Endothelial cell of umbilical vein (primary cell): ENCODE results near the gene YTHDF1. TPM values are rescaled to one million over a fixed set of nuclear protein-coding genes. Genes with fewer than 3 reads are reported as not detected.

ENCODE experiments used
- BruUV-seq: library from RNA; stranded (reverse); fragments of 400-500 nt; replicated peaks from 2 replicates; lab custom pipeline; 2021; lab: Mats Ljungman, UMichigan
- CTCF ChIA-PET: fragments of 300-600, 350-600 bp; sonication (Branson Sonifier 250); formaldehyde crosslinking; loops from one replicate; lab custom pipeline; 2021; ENCODE audit warnings: antibody characterized with exemption, inconsistent platforms; lab: Charles Lee
- POLR2A ChIA-PET: fragments of 300-600, 350-600 bp; sonication (Branson Sonifier 250); formaldehyde crosslinking; loops from one replicate; lab custom pipeline; 2021; ENCODE audit warnings: antibody characterized with exemption, inconsistent platforms; lab: Charles Lee
- DNase-seq: peaks from one replicate; pipeline ENCODE4 v3.0.0-alpha.2; 2011; ENCODE audit warnings: low read depth, low spot score
- FAIRE-seq: peaks from 2 replicates; lab custom pipeline; 2011; peaks lifted over from hg19 to GRCh38; lab: Jason Lieb, UNC
- H2AFZ ChIP-seq: 2 replicates; pipeline ENCODE4 v1.6.0; 2012; ENCODE audit warnings: low read depth, low read length, control low read depth, inconsistent platforms
- H3K27ac ChIP-seq: 2 replicates; pipeline ENCODE4 v1.5.1; 2011; ENCODE audit warnings: low read depth, mild to moderate bottlenecking, control low read depth, low read length, moderate library complexity; ENCODE audit not compliant: insufficient read depth
- H3K27me3 ChIP-seq, 2 experiments: 2 replicates each; pipeline versions ENCODE4 v1.6.0 to v1.6.1; 2011; ENCODE audit warnings: low read length in 2 of 2, mixed read lengths in 1 of 2; ENCODE audit not compliant: control insufficient read depth in 2 of 2, insufficient read depth in 2 of 2
- H3K36me3 ChIP-seq, 2 experiments: 2 replicates in 1 of 2; 3 replicates in 1 of 2; pipeline ENCODE4 v1.5.1; 2011; ENCODE audit warnings: low read length in 2 of 2, mild to moderate bottlenecking in 1 of 2, moderate library complexity in 1 of 2; ENCODE audit not compliant: control insufficient read depth in 2 of 2, insufficient read depth in 2 of 2; ENCODE audit errors: extremely low read depth in 1 of 2
- H3K4me1 ChIP-seq: 3 replicates; pipeline ENCODE4 v1.5.1; 2011; ENCODE audit warnings: mild to moderate bottlenecking, low read length; ENCODE audit not compliant: control insufficient read depth, insufficient read depth; ENCODE audit errors: extremely low read depth
- H3K4me2 ChIP-seq: 2 replicates; pipeline ENCODE4 v1.6.1; 2011; ENCODE audit warnings: low read length, control low read depth, mixed read lengths; ENCODE audit not compliant: insufficient read depth
- H3K4me3 ChIP-seq, 3 experiments: fragments of 200-600 bp in 1 of 3; sonication (generic), shearing (Covaris generic) in 1 of 3; replicated peaks in 1 of 3; 2 replicates each; pipeline ENCODE4 v1.5.1; 2011 to 2016; ENCODE audit warnings: control low read depth in 3 of 3, low read length in 3 of 3, mild to moderate bottlenecking in 2 of 3, inconsistent platforms in 1 of 3, low read depth in 1 of 3, moderate library complexity in 1 of 3; ENCODE audit not compliant: insufficient read depth in 1 of 3
- H3K79me2 ChIP-seq: 2 replicates; pipeline ENCODE4 v1.6.0; 2012; ENCODE audit warnings: low read length, inconsistent platforms; ENCODE audit not compliant: control insufficient read depth, insufficient read depth
- H3K9ac ChIP-seq: replicated peaks from 2 replicates; pipeline ENCODE3; 2011; ENCODE audit warnings: low read length, control low read depth; ENCODE audit not compliant: insufficient read depth; ENCODE audit errors: extremely low read depth
- H3K9me1 ChIP-seq: replicated peaks from 3 replicates; pipeline ENCODE4 v1.6.0; 2011; ENCODE audit warnings: mild to moderate bottlenecking, low read length; ENCODE audit not compliant: control insufficient read depth, insufficient read depth; ENCODE audit errors: extremely low read depth
- H3K9me3 ChIP-seq: replicated peaks from 2 replicates; pipeline ENCODE4 v1.5.1; 2012; ENCODE audit warnings: low read length, inconsistent platforms; ENCODE audit not compliant: control insufficient read depth, insufficient read depth
- H4K20me1 ChIP-seq: replicated peaks from 2 replicates; pipeline ENCODE3; 2011; ENCODE audit warnings: mild to moderate bottlenecking, low read length; ENCODE audit not compliant: control insufficient read depth, insufficient read depth; ENCODE audit errors: extremely low read depth
- CTCF ChIP-seq, 2 donors: IDR thresholded peaks; 1 replicate in 1 of 2; 2 replicates in 1 of 2; pipeline ENCODE4 v1.5.1; 2011; ENCODE audit warnings: low read length in 2 of 2, mild to moderate bottlenecking in 2 of 2, moderate library complexity in 2 of 2, control low read depth in 1 of 2, inconsistent platforms in 1 of 2, low read depth in 1 of 2; ENCODE audit not compliant: insufficient read depth in 1 of 2; ENCODE audit errors: extremely low read depth in 1 of 2
- EZH2 ChIP-seq: IDR thresholded peaks from 2 replicates; pipeline ENCODE4 v1.6.1; 2012; ENCODE audit warnings: borderline replicate concordance, low read depth, mild to moderate bottlenecking, moderate library complexity, low read length, inconsistent platforms; ENCODE audit not compliant: severe bottlenecking
- FOS ChIP-seq: IDR thresholded peaks from 2 replicates; pipeline ENCODE4 v1.6.1; 2011; ENCODE audit warnings: mild to moderate bottlenecking, low read length, moderate library complexity, borderline replicate concordance; ENCODE audit not compliant: insufficient read depth
- GATA2 ChIP-seq: IDR thresholded peaks from 2 replicates; pipeline ENCODE4 v1.7.0; 2011; ENCODE audit warnings: low read depth, mild to moderate bottlenecking, moderate library complexity, mixed read lengths, low read length; ENCODE audit not compliant: insufficient read length, insufficient read depth
- JUN ChIP-seq: IDR thresholded peaks from 2 replicates; pipeline ENCODE4 v1.6.1; 2011; ENCODE audit warnings: borderline replicate concordance, low read depth; ENCODE audit not compliant: insufficient read length, insufficient read depth
- POLR2A ChIP-seq: IDR thresholded peaks from 2 replicates; pipeline ENCODE4 v1.6.1; 2012; ENCODE audit warnings: low read depth, mild to moderate bottlenecking, control low read depth, low read length
- POLR2AphosphoS5 ChIP-seq: IDR thresholded peaks from 2 replicates; pipeline ENCODE4 v1.6.1; 2012; ENCODE audit warnings: low read depth, mild to moderate bottlenecking, control low read depth, low read length, moderate library complexity; ENCODE audit not compliant: insufficient read depth
- dilution Hi-C: fragments of 300-500 bp; cut with MboI; formaldehyde crosslinking; loops from one replicate; pipeline ENCODE4 v1.15.0; 2019; ENCODE audit warnings: low sequenced_read_pairs; ENCODE audit not compliant: extremely low pct_ligation_motif_present
- intact Hi-C: fragments of 100-400 bp; cut with micrococcal nuclease; formaldehyde crosslinking; loops from one replicate; pipeline ENCODE4 v1.10.0; 2022
- polyA plus RNA-seq, 4 experiments: library from polyadenylated mRNA; depleted of rRNA in 3 of 4; stranded (reverse) in 3 of 4; unstranded in 1 of 4; fragments of >200 nt; gene quantifications; 2 replicates each; pipeline versions ENCODE4 v1.2.1 to v1.2.3, GENCODE V29; 2011 to 2012; ENCODE audit warnings: missing spikeins in 1 of 4
- total RNA-seq: library from RNA; stranded (reverse); gene quantifications from 2 replicates; pipeline ENCODE4 v1.2.3, GENCODE V29; 2021

The YTHDF1 gene
- total and polyA plus RNA-seq, 2 donors (not counting 3 experiments of a cell fraction or from before 2014, with no cell fraction given) = 25.2 to 44.4 TPM

GRCh38 chr20:63261795-63262528, 46.0 kb upstream of the YTHDF1 start:
- H3K4me1 ChIP-seq = no peaks in the 10 kb centered on the region
- intact Hi-C loops = no loop called here
- H2AFZ ChIP-seq = no peak overlapping the region
- TF ChIP-seq CTCF (IDR thresholded peaks at IDR 0.05; ENCODE audit: extremely low read depth in 1 of 2, insufficient read depth in 1 of 2, low read depth in 1 of 2, low read length in 2 of 2) = no peak
- no peak for TF ChIP-seq JUN
- no peak for TF ChIP-seq POLR2AphosphoS5
- no peak for TF ChIP-seq GATA2
- TF ChIP-seq EZH2 = no peak
- no peak for TF ChIP-seq POLR2A
- no peak for TF ChIP-seq FOS
- H3K9ac ChIP-seq = no peak overlapping the region
- dilution Hi-C loops = no loop called here
- peaks cover 9 to 10% of the 10 kb centered on the region in 2 experiments for H3K27me3 ChIP-seq
- H3K9me1 ChIP-seq = no peaks in the 10 kb centered on the region
- no TSS peak for BruUV-seq
- H3K4me3 ChIP-seq = no peak overlapping the region
- DNase-seq (no peak), FAIRE-seq (no peak)
- H3K79me2 ChIP-seq = no peaks in the 10 kb centered on the region
- no peaks in the 10 kb centered on the region for H3K9me3 ChIP-seq
- ChIA-PET POLR2A (no interaction called here), CTCF (no interaction called here)
- no peak overlapping the region for H3K4me2 ChIP-seq
- H3K36me3 ChIP-seq = no peaks in the 10 kb centered on the region
- no peaks in the 10 kb centered on the region for H4K20me1 ChIP-seq
- H3K27ac ChIP-seq = no peak overlapping the region
